ENCODE data around the gene FRMD7. TPM values are rescaled to one million over a fixed set of nuclear protein-coding genes. Genes with fewer than 3 reads are reported as not detected.

Gene FRMD7
- total and polyA plus RNA-seq, 2 experiments from 2014 or later, result not detected

GRCh38 chrX:132090403-132091159 is 37.2 kb downstream of the FRMD7 start (continued):
- TF ChIP-seq ETS1 (IDR thresholded peaks at IDR 0.05) (no peak), EZH2 (IDR thresholded peaks at IDR 0.05; ENCODE audit: low read depth, unreplicated experiment) (no peak), JUNB (IDR thresholded peaks at IDR 0.05; ENCODE audit: unreplicated experiment) (no peak), POLR2AphosphoS5 (IDR thresholded peaks at IDR 0.05; ENCODE audit: low read depth) (no peak), REST (IDR thresholded peaks at IDR 0.05; ENCODE audit: unreplicated experiment) (no peak), NANOG (IDR thresholded peaks at IDR 0.05; ENCODE audit: borderline replicate concordance) (no peak), EZH2phosphoT487 (IDR thresholded peaks at IDR 0.05; ENCODE audit: unreplicated experiment) (no peak)

- Histone ChIP-seq H4K20me1 (replicated peaks; ENCODE audit: insufficient read depth) (no peaks in the 10 kb centered on the region), H3K27ac (ENCODE audit: low read depth) (no peak overlapping the region), H3K36me3 (ENCODE audit: insufficient read depth) (no peaks in the 10 kb centered on the region), H3F3A (replicated peaks; ENCODE audit: low read depth) (no peaks in the 10 kb centered on the region), H3K9me2 (ENCODE audit: insufficient read depth) (no peaks in the 10 kb centered on the region), H3K27me3 (ENCODE audit: insufficient read depth) (no peaks in the 10 kb centered on the region), H3K79me2 (replicated peaks; ENCODE audit: insufficient read depth) (no peaks in the 10 kb centered on the region), H3K4me1 (ENCODE audit: insufficient read depth) (no peaks in the 10 kb centered on the region), H3K4me2 (no peak overlapping the region), H3K4me3 (no peak overlapping the region), H2AFZ (no peak overlapping the region)
- no peak for ATAC-seq
- TF ChIP-seq JUNB (IDR thresholded peaks at IDR 0.05; ENCODE audit: unreplicated experiment), result no peak
- no peak for TF ChIP-seq STAT1 (IDR thresholded peaks at IDR 0.05; ENCODE audit: unreplicated experiment)
- no peak for TF ChIP-seq ZNF331 (CRISPR knock-in tag; IDR thresholded peaks at IDR 0.05; ENCODE audit: low read depth)
- no peak for TF ChIP-seq ETS1 (IDR thresholded peaks at IDR 0.05)
- TF ChIP-seq CREB1 (CRISPR knock-in tag; IDR thresholded peaks at IDR 0.05; ENCODE audit: low read depth), result no peak
- TF ChIP-seq REST (IDR thresholded peaks at IDR 0.05; ENCODE audit: unreplicated experiment), result no peak
- TF ChIP-seq EZH2phosphoT487 (IDR thresholded peaks at IDR 0.05; ENCODE audit: unreplicated experiment), result no peak
- no peak for TF ChIP-seq CTCF (conservative IDR thresholded peaks at IDR 0.05; ENCODE audit: low read depth in 2 of 2)
- TF ChIP-seq ZNF114 (CRISPR knock-in tag; IDR thresholded peaks at IDR 0.05), result no peak
- TF ChIP-seq EZH2 (IDR thresholded peaks at IDR 0.05; ENCODE audit: low read depth, unreplicated experiment), result no peak
- no peak for DNase-seq (ENCODE audit: low spot score)
- Mint-ChIP-seq H3K4me1 (0 out of 3 replicates have a peak, but pooled peaks cover 3% of the 10 kb centered on the region), H3K27ac (no peak overlapping the region), H3K4me3 (no peak overlapping the region), H3K9me3 (no peaks in the 10 kb centered on the region), H3K36me3 (ENCODE audit: low read depth) (no peaks in the 10 kb centered on the region), H3K27me3 (ENCODE audit: insufficient read depth, low read depth, poor library complexity) (no peaks in the 10 kb centered on the region)
These were observed 39.0 kb downstream of the FRMD7 start for GRCh38 chrX:132088864-132089263.

Data from GM23338 (cell line).